ENCODE results near the gene ZNF311.

- TF ChIP-seq CTCF (IDR thresholded peaks at IDR 0.05; ENCODE audit: low read depth, low read length) (no peak), POLR2A (IDR thresholded peaks at IDR 0.05; ENCODE audit: extremely low read depth, insufficient read length) (no peak)
Measured at GRCh38 chr6:28947831-28948270, 57.3 kb downstream of the ZNF311 start.
